ENCODE measurements around the gene NHP2. TPM values are rescaled to one million over a fixed set of nuclear protein-coding genes. Genes with fewer than 3 reads are reported as not detected.
A peak's percentile ranks its signal among the peaks of the same experiment; 100 is the strongest.

The NHP2 gene
- total and polyA plus RNA-seq, 2 experiments from 2014 or later = 435 to 455 TPM

- no peak for TF ChIP-seq ETS1 (IDR thresholded peaks at IDR 0.05)
- no peak for TF ChIP-seq NANOG (IDR thresholded peaks at IDR 0.05; ENCODE audit: borderline replicate concordance)
- no peak for TF ChIP-seq STAT1 (IDR thresholded peaks at IDR 0.05; ENCODE audit: unreplicated experiment)
- no peak for TF ChIP-seq CREB1 (CRISPR knock-in tag; IDR thresholded peaks at IDR 0.05; ENCODE audit: low read depth)
- no peak for TF ChIP-seq JUNB (IDR thresholded peaks at IDR 0.05; ENCODE audit: unreplicated experiment)
- no peak for TF ChIP-seq ZNF114 (CRISPR knock-in tag; IDR thresholded peaks at IDR 0.05)
Observed at GRCh38 chr5:178115814-178116142, 37.9 kb downstream of the NHP2 start (continued).

- H3K4me1 ChIP-seq (ENCODE audit: insufficient read depth) = peaks cover 35% of the 10 kb centered on the region
- H3K27ac Mint-ChIP-seq = peak overlapping the region; percentile 97
- H3K27me3 ChIP-seq (ENCODE audit: insufficient read depth) = no peaks in the 10 kb centered on the region
- TF ChIP-seq CREB1 (CRISPR knock-in tag; IDR thresholded peaks at IDR 0.05; ENCODE audit: low read depth) (0 out of 2 replicates have a peak, but pooled peaks have one; percentile 9), POLR2AphosphoS5 (IDR thresholded peaks at IDR 0.05; ENCODE audit: low read depth) (peak; percentile 47; the same call in 1 of the 2 replicates), NANOG (IDR thresholded peaks at IDR 0.05; ENCODE audit: borderline replicate concordance) (no peak)
- H3K36me3 Mint-ChIP-seq (ENCODE audit: low read depth) = peaks cover 15% of the 10 kb centered on the region
- H2AFZ ChIP-seq = no peak overlapping the region
- peak overlapping the region; percentile 99 for H3K27ac ChIP-seq (ENCODE audit: low read depth)
- H4K20me1 ChIP-seq (replicated peaks; ENCODE audit: insufficient read depth) = no peaks in the 10 kb centered on the region; the same call in 1 of the 2 replicates
- peak overlapping the region; percentile 92 for H3K4me3 ChIP-seq
- peaks cover 12% of the 10 kb centered on the region for H3K9me3 Mint-ChIP-seq
- H3K9me2 ChIP-seq (ENCODE audit: insufficient read depth) = no peaks in the 10 kb centered on the region
- H3K36me3 ChIP-seq (ENCODE audit: insufficient read depth) = no peaks in the 10 kb centered on the region
- peak overlapping the region; percentile 97 for H3K4me2 ChIP-seq
- H3K4me3 Mint-ChIP-seq = peak overlapping the region; percentile 96
- H3K79me2 ChIP-seq (replicated peaks; ENCODE audit: insufficient read depth) = peaks cover 69% of the 10 kb centered on the region
- peaks cover 22% of the 10 kb centered on the region for H3K27me3 Mint-ChIP-seq (ENCODE audit: insufficient read depth, low read depth, poor library complexity)
- DNase-seq (ENCODE audit: low spot score) (peak; percentile 87), ATAC-seq (peak; percentile 41)
- peaks cover 19% of the 10 kb centered on the region for H3F3A ChIP-seq (replicated peaks; ENCODE audit: low read depth)
- H3K4me1 Mint-ChIP-seq = peaks cover 43% of the 10 kb centered on the region
Observed at GRCh38 chr5:178115136-178115813, 38.4 kb downstream of the NHP2 start.

- H3F3A ChIP-seq (replicated peaks; ENCODE audit: low read depth) = peaks cover 19% of the 10 kb centered on the region
- no peaks in the 10 kb centered on the region for H3K36me3 ChIP-seq (ENCODE audit: insufficient read depth)
- H2AFZ ChIP-seq = no peak overlapping the region
- peak overlapping the region; percentile 99 for H3K27ac ChIP-seq (ENCODE audit: low read depth)
- peak overlapping the region; percentile 92 for H3K4me3 ChIP-seq
- Mint-ChIP-seq H3K9me3 (peaks cover 12% of the 10 kb centered on the region), H3K36me3 (ENCODE audit: low read depth) (peaks cover 15% of the 10 kb centered on the region), H3K4me3 (peak overlapping the region; percentile 96), H3K27me3 (ENCODE audit: insufficient read depth, low read depth, poor library complexity) (peaks cover 22% of the 10 kb centered on the region), H3K27ac (peak overlapping the region; percentile 97), H3K4me1 (peaks cover 43% of the 10 kb centered on the region)
- no peak for TF ChIP-seq EZH2phosphoT487 (IDR thresholded peaks at IDR 0.05; ENCODE audit: unreplicated experiment)
- TF ChIP-seq ETS1 (IDR thresholded peaks at IDR 0.05) = no peak
- TF ChIP-seq POLR2AphosphoS5 (IDR thresholded peaks at IDR 0.05; ENCODE audit: low read depth) = 0 out of 2 replicates have a peak, but pooled peaks have one; percentile 7
- TF ChIP-seq REST (IDR thresholded peaks at IDR 0.05; ENCODE audit: unreplicated experiment) = no peak
- peak overlapping the region; percentile 97 for H3K4me2 ChIP-seq
- peak; percentile 9 for ATAC-seq
- H3K27me3 ChIP-seq (ENCODE audit: insufficient read depth) = no peaks in the 10 kb centered on the region
- peaks cover 34% of the 10 kb centered on the region for H3K4me1 ChIP-seq (ENCODE audit: insufficient read depth)
- H4K20me1 ChIP-seq (replicated peaks; ENCODE audit: insufficient read depth) = no peaks in the 10 kb centered on the region; the same call in 1 of the 2 replicates
- no peaks in the 10 kb centered on the region for H3K9me2 ChIP-seq (ENCODE audit: insufficient read depth)
- H3K79me2 ChIP-seq (replicated peaks; ENCODE audit: insufficient read depth) = peaks cover 67% of the 10 kb centered on the region
- DNase-seq (ENCODE audit: low spot score) = peak; percentile 48
Observed at GRCh38 chr5:178114325-178115135, 39.2 kb downstream of the NHP2 start.
